Gastrocnemius medialis (tissue), 4 donors: Measurements from ENCODE around the gene RSBN1.

Source experiments
- CTCF ChIP-seq, 5 experiments: fragments of 450-650 bp in 3 of 5; fragments of 200-600 bp in 2 of 5; sonication (generic) in 2 of 5; IDR thresholded peaks in 4 of 5; conservative IDR thresholded peaks in 1 of 5; 1 replicate in 4 of 5; 2 replicates in 1 of 5; pipeline ENCODE4 v1.5.1; 2016 to 2019; ENCODE audit warnings: antibody characterized with exemption in 5 of 5, mild to moderate bottlenecking in 3 of 5, moderate library complexity in 3 of 5
- POLR2A ChIP-seq, 2 donors: fragments of 450-650 bp; IDR thresholded peaks; one replicate each; pipeline ENCODE4 v1.6.1; 2017; ENCODE audit warnings: antibody characterized with exemption in 2 of 2, mild to moderate bottlenecking in 2 of 2, moderate library complexity in 2 of 2

GRCh38 chr1:113809670-113810602 is 2.3 kb downstream of the RSBN1 start:
- TF ChIP-seq POLR2A (IDR thresholded peaks at IDR 0.05) (no peak), CTCF (IDR thresholded peaks at IDR 0.05 in 4 of 5, conservative IDR thresholded peaks at IDR 0.05 in 1 of 5) (no peak)
